IPS DF 6.9 (cell line): ENCODE measurements around the gene TNFRSF1B.

ENCODE experiments used
- DNase-seq: peaks from one replicate; pipeline ENCODE4 v3.0.0-alpha.2; 2013; ENCODE audit warnings: low read depth, low spot score
- H3K27ac ChIP-seq: one replicate; pipeline ENCODE4 v1.5.1; 2013; ENCODE audit warnings: low read length, control low read depth
- H3K27me3 ChIP-seq: 2 replicates; pipeline ENCODE4 v1.6.1; 2013; ENCODE audit warnings: mild to moderate bottlenecking, low read length; ENCODE audit not compliant: control insufficient read depth, insufficient read depth
- H3K36me3 ChIP-seq: 2 replicates; pipeline ENCODE4 v1.6.1; 2013; ENCODE audit warnings: low read length; ENCODE audit not compliant: control insufficient read depth, insufficient read depth
- H3K4me1 ChIP-seq: 2 replicates; pipeline ENCODE4 v1.6.1; 2013; ENCODE audit warnings: low read length; ENCODE audit not compliant: control insufficient read depth, insufficient read depth
- H3K4me3 ChIP-seq: 2 replicates; pipeline ENCODE4 v1.5.1; 2013; ENCODE audit warnings: mild to moderate bottlenecking, low read length
- H3K9me3 ChIP-seq: 2 replicates; pipeline ENCODE4 v1.6.1; 2013; ENCODE audit warnings: low read length, inconsistent platforms; ENCODE audit not compliant: control insufficient read depth, insufficient read depth
- WGBS: extraction: QIAGEN DNeasy Blood & Tissue Kit; methylation state at CpG from one replicate; pipeline ENCODE4 v1.1.7; 2013; ENCODE audit warnings: mixed read lengths, missing lambda C conversion rate; ENCODE audit not compliant: insufficient read length, insufficient coverage; 5-methylcytosine and 5-hydroxymethylcytosine counted together

The TNFRSF1B gene

DNA sequence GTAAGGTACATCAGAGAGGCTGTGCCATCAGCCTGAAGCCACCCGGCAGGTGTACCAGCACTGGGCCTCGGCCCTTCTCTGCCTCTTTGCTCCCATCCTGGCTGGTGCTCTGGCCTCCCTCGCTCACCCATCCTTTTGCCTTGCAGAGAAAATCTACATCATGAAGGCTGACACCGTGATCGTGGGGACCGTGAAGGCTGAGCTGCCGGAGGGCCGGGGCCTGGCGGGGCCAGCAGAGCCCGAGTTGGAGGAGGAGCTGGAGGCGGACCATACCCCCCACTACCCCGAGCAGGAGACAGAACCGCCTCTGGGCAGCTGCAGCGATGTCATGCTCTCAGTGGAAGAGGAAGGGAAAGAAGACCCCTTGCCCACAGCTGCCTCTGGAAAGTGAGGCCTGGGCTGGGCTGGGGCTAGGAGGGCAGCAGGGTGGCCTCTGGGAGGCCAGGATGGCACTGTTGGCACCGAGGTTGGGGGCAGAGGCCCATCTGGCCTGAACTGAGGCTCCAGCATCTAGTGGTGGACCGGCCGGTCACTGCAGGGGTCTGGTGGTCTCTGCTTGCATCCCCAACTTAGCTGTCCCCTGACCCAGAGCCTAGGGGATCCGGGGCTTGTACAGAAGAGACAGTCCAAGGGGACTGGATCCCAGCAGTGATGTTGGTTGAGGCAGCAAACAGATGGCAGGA is 24.5 kb upstream of the TNFRSF1B start:
- no peaks in the 10 kb centered on the region for H3K9me3 ChIP-seq
- H3K36me3 ChIP-seq: peaks cover 6% of the 10 kb centered on the region; the same call in 1 of the 2 replicates
- no peak overlapping the region for H3K27ac ChIP-seq
- no peaks in the 10 kb centered on the region for H3K27me3 ChIP-seq
- no CpG with 5 or more reads among the region's 18 CpGs for WGBS
- DNase-seq: no peak
- H3K4me3 ChIP-seq: no peak overlapping the region
- H3K4me1 ChIP-seq: no peaks in the 10 kb centered on the region; the same call in 1 of the 2 replicates

DNA sequence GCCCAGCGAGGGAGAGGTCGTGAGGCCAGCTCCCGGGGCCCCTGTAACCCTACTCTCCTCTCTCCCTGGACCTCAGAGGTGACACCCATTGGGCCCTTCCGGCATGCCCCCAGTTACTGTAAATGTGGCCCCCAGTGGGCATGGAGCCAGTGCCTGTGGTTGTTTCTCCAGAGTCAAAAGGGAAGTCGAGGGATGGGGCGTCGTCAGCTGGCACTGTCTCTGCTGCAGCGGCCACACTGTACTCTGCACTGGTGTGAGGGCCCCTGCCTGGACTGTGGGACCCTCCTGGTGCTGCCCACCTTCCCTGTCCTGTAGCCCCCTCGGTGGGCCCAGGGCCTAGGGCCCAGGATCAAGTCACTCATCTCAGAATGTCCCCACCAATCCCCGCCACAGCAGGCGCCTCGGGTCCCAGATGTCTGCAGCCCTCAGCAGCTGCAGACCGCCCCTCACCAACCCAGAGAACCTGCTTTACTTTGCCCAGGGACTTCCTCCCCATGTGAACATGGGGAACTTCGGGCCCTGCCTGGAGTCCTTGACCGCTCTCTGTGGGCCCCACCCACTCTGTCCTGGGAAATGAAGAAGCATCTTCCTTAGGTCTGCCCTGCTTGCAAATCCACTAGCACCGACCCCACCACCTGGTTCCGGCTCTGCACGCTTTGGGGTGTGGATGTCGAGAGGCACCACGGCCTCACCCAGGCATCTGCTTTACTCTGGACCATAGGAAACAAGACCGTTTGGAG is 23.7 kb upstream of the TNFRSF1B start:
- H3K9me3 ChIP-seq: no peaks in the 10 kb centered on the region
- H3K27me3 ChIP-seq: no peaks in the 10 kb centered on the region
- H3K4me3 ChIP-seq: no peak overlapping the region
- H3K27ac ChIP-seq: no peak overlapping the region
- H3K4me1 ChIP-seq: no peaks in the 10 kb centered on the region; the same call in 1 of the 2 replicates
- peaks cover 6% of the 10 kb centered on the region; the same call in 1 of the 2 replicates for H3K36me3 ChIP-seq
- no CpG with 5 or more reads among the region's 21 CpGs for WGBS
- DNase-seq: no peak

GRCh38 chr1:12143631-12144155 is 23.1 kb upstream of the TNFRSF1B start:
- Histone ChIP-seq H3K27me3 (no peaks in the 10 kb centered on the region), H3K4me3 (no peak overlapping the region), H3K4me1 (no peaks in the 10 kb centered on the region; the same call in 1 of the 2 replicates), H3K36me3 (peaks cover 6% of the 10 kb centered on the region; the same call in 1 of the 2 replicates), H3K9me3 (no peaks in the 10 kb centered on the region), H3K27ac (no peak overlapping the region)
- no peak for DNase-seq
- no CpG with 5 or more reads among the region's 17 CpGs for WGBS

- no peak overlapping the region for H3K27ac ChIP-seq
- no CpG with 5 or more reads among the region's 8 CpGs for WGBS
Observed at GRCh38 chr1:12144236-12144635, 22.6 kb upstream of the TNFRSF1B start.

GRCh38 chr1:12144969-12145368 is 21.8 kb upstream of the TNFRSF1B start:
- no peak overlapping the region for H3K27ac ChIP-seq
- H3K27me3 ChIP-seq: no peaks in the 10 kb centered on the region
- H3K36me3 ChIP-seq: peaks cover 6% of the 10 kb centered on the region; the same call in 1 of the 2 replicates
- DNase-seq: no peak
- WGBS: no CpG with 5 or more reads among the region's 4 CpGs
- no peaks in the 10 kb centered on the region; the same call in 1 of the 2 replicates for H3K4me1 ChIP-seq
- H3K9me3 ChIP-seq: no peaks in the 10 kb centered on the region
- no peak overlapping the region for H3K4me3 ChIP-seq

More at GRCh38 chr1:12144236-12144635, 22.6 kb upstream of the TNFRSF1B start:
- H3K9me3 ChIP-seq: no peaks in the 10 kb centered on the region
- peaks cover 6% of the 10 kb centered on the region; the same call in 1 of the 2 replicates for H3K36me3 ChIP-seq
- no peak for DNase-seq
- H3K4me1 ChIP-seq: no peaks in the 10 kb centered on the region; the same call in 1 of the 2 replicates
- H3K4me3 ChIP-seq: no peak overlapping the region
- no peaks in the 10 kb centered on the region for H3K27me3 ChIP-seq

DNA sequence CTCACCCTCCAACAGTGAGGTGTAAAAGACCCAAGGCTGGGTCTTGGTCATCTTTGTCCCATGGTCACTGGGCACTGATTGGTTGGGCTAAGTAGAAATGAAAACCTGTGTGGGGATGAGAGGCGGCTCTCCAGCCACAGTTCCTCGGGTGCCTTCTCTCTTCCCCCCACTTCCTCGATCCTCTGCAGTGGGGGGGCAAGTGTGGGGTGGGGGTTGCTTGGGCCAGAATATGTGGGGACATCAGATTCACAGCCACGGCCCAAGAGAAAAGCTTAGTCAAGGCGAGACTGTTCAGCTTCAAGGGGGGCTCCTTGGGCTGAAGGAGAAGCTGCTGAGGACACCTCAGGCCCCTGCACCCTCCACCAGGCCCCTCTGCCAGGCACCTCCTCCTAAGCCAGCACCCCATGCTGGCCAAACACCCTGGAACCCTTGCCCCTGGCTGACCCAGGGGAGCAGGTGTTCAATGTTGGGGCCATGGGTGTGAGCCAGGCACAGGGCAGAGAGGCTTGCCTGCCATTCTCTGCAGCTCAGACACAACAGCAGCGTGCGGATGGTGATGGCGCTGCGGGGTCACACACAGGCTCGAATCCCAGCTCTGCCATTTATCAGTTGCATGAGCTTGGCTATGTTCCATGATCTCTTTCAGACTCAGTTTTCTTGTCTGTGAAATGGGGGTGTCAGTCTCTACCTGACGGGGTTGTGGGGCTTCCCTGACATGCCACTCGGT is 21.0 kb upstream of the TNFRSF1B start:
- Histone ChIP-seq H3K27me3 (no peaks in the 10 kb centered on the region), H3K27ac (no peak overlapping the region), H3K36me3 (peaks cover 6% of the 10 kb centered on the region; the same call in 1 of the 2 replicates), H3K9me3 (no peaks in the 10 kb centered on the region), H3K4me3 (no peak overlapping the region), H3K4me1 (no peaks in the 10 kb centered on the region; the same call in 1 of the 2 replicates)
- DNase-seq: no peak
- WGBS: no CpG with 5 or more reads among the region's 12 CpGs

GRCh38 chr1:12146343-12147112 is 20.3 kb upstream of the TNFRSF1B start:
- no CpG with 5 or more reads among the region's 20 CpGs for WGBS
- Histone ChIP-seq H3K4me1 (no peaks in the 10 kb centered on the region; the same call in 1 of the 2 replicates), H3K27ac (no peak overlapping the region), H3K27me3 (no peaks in the 10 kb centered on the region), H3K4me3 (no peak overlapping the region), H3K9me3 (no peaks in the 10 kb centered on the region), H3K36me3 (peaks cover 6% of the 10 kb centered on the region; the same call in 1 of the 2 replicates)
- no peak for DNase-seq

DNA sequence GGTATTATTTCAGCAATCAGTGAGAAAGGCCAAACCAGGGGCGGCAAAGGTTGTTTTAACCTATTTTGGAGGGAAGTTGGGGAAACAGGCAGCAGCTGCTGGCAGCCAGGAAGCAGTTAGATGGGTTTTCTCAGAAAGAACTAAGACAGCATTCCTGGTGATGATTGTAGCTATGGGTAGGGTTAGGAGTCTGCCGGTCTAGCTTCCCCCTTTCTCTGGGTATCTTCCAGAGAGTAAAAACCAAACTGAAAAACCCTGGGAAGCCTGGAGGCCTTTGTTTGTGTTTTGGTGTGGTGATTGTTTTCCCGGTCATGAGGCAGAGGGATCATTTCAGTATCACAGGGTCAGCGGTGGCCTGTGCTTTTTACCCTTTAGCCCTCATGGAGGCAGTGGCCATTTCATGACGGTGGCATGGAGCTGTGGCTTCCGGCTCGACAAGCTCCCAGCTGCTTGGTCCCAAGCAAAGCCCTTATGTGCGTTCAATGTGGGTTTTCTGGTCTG is 19.5 kb upstream of the TNFRSF1B start:
- Histone ChIP-seq H3K4me1 (no peaks in the 10 kb centered on the region; the same call in 1 of the 2 replicates), H3K27me3 (no peaks in the 10 kb centered on the region), H3K27ac (no peak overlapping the region), H3K9me3 (no peaks in the 10 kb centered on the region), H3K36me3 (peaks cover 6% of the 10 kb centered on the region; the same call in 1 of the 2 replicates), H3K4me3 (no peak overlapping the region)
- no CpG with 5 or more reads among the region's 8 CpGs for WGBS
- DNase-seq: no peak

DNA sequence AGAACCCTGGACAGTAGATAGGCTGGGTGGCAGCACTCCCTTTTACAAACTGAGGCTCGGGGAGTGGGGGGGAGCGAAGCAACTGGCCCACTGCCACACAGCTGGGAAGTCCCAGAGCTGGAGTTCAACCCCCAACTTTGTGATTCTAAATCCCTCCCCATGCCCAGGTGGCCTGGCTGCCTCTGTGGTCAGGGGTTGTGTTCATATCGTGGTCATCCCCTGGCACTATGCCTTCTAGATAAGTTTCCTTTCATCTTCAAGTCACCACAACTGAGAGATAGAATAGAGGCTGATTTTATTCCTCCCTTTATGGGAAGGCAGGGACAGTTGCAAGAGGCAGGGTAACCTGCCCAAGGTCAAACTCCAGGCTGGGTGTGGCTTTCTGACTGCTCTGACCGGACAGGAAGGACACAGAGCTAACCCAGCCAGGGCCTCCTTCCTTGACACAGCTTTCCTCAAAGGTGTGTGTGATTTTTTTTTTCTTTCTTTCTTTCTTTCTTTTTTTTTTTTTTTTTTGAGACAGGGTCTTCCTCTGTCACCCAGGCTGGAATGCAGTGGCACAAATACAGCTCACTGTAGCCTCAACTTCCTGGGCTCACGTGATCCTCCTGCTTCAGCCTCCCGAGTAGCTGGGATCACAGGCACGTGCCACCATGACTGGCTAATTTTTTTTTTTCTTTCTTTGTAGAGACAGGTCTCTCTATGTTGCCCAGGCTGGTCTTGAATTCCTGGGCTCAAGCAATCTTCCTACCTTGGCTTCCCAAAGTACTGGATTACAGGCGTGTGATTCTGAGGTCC is 18.4 kb upstream of the TNFRSF1B start:
- no CpG with 5 or more reads among the region's 8 CpGs for WGBS
- DNase-seq: no peak
- Histone ChIP-seq H3K27ac (no peak overlapping the region), H3K4me1 (no peaks in the 10 kb centered on the region; the same call in 1 of the 2 replicates), H3K27me3 (no peaks in the 10 kb centered on the region), H3K4me3 (no peak overlapping the region), H3K9me3 (no peaks in the 10 kb centered on the region), H3K36me3 (peaks cover 6% of the 10 kb centered on the region; the same call in 1 of the 2 replicates)
